NOMO-1 treated with DMSO at 0.1 percent for 48 hours (cell line): ENCODE data around the gene CYP2R1.
A peak's percentile ranks its signal among the peaks of the same experiment; 100 is the strongest.
"Not testable (repeated sequence)": the region's sequence is repeated elsewhere in the genome, so short reads cannot be mapped to it uniquely, and the experiment has no call there.

Experiments used
- DNase-seq: peaks from one replicate; lab custom pipeline; 2025; ENCODE audit not compliant: unreplicated experiment; lab: John Stamatoyannopoulos, UW

Gene CYP2R1

DNA sequence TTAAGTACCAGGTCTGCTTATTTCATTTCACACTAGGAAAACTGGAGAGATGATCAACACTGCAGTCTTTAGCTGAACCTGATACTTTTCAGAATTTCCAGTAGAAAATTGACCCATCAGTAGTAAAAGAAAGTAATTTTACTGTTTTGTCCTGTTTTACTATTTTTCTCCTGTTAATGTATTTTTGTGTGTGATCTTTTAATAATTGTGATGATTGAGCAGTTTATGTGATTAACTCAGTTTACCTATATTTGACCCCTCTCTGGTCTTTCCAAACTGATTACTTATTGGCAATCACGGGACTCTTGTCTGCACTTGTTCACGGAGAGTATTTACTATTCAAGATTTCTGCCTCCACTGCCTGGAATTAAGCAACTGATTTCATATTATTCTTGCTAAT is 546 bp upstream of the CYP2R1 start:
- no peak for DNase-seq

DNA sequence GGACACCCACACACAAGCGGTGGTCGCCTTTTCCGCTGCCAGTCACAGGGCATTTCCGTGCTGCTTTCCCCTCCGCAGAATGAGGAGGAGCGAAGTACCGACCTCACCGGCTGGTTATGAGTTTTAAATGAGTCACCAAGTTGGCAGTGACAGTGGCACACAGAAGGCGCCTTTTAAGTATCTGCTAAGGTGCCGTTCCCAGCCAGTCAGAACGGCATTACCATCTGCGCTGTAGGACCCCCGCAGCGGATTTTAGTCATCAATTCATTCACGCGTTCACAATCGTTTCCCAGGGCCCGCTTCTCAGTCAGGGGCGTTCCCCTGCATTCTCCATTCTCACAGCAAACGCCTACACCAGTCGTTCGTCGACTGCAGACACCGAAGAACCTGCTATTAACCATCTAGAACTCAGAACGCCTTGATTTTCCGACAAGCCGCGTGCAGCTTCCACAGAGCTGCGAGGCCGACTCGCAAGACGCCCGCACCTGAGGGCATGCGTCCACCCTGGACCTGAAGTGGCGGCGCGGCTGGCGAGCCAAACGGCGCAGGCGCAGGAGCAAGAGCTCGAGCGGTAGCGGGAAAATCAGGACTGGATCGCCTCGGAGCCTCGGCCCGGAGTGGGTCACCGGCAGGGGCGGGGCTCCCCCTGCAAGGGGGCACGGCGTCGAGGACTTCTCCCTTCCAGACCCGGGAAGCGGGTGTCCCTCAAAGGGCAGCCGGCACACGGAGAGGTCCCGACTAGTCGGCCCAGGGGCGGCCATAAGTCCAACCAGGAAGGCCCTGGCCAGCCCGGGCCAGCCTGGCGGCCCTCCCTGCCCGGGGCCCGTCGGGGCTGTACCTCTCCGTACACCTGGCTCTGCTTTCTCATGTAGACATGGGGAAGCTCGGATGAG is 642 bp downstream of the CYP2R1 start:
- peak; percentile 83 for DNase-seq

DNA sequence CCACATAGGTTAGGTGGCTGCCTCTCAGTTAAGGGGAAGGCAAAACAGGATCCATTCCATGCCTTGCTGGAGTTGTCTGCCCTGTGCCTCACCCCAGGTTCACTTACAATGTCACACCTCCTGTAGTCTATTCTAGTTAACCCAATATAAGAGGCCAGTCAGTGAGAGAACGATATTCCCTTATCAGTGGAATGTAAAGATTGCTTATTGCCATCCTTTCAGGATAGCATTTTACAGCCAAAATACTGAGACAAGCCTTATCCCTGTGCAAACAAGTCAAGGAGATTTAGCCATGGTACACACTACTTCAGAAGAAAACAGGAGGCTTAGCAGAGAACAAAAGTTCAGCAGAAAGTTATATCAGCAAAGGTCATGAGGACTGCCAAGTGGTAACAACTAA is 5.5 kb downstream of the CYP2R1 start:
- no peak for DNase-seq

DNA sequence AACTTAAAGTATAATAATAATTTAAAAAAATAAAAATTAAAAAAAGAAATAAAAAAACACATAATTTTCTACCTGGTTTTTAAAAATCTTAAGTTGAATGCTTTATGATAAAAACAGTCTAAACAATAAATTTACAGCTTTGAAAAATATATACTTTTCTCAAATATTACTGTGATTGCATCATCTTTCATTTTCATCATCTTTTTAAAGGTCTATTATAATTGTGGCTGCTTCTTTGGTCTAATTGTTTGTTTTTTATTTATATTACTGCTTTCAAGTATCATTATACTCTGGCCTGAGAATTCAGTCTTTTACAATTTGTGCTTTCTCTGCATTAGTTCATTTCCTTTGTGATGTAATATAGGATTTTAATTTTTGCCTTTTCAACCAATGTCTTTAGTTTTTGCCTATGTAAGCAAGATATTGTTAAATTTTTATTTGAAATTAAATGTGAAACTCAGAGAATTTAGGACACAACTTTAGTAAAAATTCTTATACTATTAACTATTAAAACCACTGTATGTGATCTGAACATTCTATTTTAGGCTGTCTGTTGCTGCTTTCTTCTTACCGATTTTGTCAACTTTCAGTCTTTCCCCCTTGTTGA is 7.3 kb downstream of the CYP2R1 start:
- DNase-seq = no peak

DNA sequence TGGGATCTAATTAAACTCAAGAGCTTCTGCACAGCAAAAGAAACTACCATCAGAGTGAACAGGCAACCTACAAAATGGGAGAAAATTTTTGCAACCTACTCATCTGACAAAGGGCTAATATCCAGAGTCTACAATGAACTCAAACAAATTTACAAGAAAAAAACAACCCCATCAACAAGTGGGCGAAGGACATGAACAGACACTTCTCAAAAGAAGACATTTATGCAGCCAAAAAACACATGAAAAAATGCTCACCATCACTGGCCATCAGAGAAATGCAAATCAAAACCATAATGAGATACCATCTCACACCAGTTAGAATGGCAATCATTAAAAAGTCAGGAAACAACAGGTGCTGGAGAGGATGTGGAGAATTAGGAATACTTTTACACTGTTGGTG is 8.3 kb downstream of the CYP2R1 start:
- not testable (repeated sequence) for DNase-seq

DNA sequence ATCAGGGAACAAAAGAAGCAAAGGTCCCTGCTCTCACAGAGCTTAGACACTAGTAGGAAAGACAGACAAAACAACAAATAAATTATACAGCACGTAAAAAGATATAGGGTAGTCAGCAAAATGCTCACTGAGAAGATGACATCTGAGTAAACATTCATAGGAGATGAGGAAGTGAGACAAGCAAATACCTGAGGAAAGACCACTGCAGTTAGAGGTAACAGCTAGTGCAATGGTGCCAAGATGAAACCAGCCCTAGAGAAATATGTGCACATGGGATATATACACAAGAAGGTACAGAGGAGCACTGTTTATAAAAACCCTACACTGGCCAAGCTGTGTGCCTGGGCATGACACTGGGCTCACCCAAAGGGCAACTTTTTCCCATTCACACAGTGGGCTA is 9.8 kb downstream of the CYP2R1 start:
- DNase-seq = no peak

DNA sequence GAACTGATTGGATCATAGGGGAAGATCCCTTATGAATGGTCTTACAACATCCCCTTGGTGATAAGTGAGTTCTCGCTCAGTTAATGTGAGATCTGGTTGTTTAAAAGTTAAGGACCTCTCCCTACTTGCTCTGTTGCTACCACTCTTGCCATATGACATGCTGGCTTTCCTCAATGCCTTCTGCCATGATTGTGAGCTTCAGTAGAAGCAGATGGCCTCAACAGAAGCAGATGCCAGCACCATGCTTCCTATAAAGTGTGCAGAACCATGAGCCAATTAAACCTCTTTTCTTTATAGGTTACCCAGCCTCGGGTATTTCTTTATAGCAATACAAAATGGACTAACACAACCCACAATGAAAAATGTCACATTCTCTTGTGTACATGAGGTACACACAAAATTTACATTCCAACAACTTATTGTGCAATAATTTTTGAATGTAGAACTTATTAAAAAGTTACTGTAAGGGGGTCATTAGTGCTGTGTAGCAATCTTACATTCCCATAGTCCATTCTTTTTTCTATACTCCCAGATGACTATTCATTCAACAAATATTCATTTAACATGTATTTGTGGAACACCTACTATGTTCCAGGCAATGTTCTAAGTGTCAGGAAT is 10.3 kb downstream of the CYP2R1 start:
- no peak for DNase-seq

DNA sequence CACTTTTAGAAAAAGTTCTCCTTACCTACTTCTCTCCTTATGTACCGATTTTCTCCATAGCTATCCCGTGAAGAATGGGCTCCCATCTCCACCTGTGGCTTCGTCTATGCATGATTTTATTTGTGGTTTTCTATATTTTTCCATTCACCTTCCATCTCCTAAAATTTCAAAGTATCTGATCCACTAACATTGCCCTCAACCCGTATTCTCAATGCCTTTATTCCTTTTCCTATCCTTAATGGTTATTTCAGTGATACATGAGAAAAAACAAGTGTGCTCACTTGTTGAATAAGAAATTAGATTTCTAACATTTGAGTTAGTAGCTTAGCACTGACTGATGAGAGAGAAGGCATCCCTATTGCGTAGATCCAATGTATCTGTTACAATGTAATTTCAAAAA is 16.9 kb downstream of the CYP2R1 start:
- DNase-seq = no peak

DNA sequence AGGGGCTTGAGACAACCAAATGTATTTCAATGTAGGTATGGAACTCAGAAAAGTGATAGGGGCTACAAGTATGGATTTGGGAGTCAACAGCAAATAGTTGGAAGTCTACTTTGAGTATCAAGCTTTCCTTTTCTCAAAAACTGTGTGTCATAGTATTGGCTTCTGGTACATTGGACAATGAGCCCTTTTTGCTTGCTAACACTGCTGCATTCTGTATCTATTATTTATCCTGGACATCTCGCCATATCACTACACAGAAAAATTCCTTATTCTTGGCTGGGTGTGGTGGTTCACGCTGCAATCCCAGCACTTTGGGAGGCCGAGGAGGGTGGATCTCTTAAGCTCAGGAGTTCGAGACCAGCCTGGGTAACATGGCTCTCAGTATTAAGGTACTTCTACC is 18.4 kb downstream of the CYP2R1 start:
- DNase-seq = no peak

DNA sequence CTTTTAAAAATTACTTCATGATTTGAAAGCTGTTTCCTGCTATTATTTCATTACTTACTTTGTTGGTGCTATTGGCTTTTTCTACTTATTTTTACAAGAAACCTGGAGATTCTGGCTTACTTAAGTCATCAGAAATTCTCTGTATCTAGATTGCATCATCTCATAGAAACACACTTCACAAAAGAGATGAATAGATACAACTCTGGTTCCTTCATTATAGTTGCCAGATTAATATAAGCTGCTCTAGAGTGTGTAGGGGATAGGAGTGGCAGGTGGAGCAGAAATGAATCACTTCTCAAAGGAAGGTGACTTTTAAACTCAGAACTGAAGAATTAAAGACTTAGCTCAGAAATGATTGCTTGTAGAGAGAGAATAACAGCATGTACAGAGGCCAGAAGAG is 20.0 kb downstream of the CYP2R1 start:
- DNase-seq = no peak

DNA sequence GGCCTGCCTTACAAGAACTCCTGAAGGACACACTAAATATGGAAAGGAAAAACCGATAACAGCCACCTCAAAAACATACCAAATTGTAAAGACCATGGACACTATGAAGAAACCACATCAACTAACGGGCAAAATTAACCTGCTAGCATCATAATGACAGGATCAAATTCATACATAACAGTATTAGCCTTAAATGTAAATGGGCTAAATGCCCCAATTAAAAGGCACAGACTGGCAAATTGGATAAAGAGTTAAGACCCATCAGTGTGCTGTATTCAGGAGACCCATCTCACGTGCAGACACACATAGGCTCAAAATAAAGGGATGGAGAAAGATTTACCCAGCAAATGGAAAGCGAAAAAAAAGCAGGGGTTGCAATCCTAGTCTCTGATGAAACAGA is 28.3 kb downstream of the CYP2R1 start:
- not testable (repeated sequence) for DNase-seq

DNA sequence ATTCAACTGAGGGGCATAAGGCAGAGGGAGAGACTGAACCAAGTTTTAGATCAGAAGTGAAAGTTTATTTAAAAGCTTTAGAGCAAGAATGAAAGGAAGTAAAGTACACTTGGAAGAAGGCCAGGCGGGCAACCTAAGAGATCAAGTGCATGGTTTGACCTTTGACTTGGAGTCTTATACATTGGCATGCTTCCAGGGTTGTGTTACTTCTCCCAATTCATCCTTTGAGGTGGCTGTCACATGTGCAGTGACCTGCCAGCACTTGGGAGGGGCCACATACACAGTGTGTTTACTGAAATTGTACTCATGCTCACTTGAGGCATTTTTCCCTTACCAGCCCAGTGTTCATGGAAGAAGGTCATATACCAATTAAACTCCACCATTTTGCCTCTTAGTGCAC is 30.4 kb downstream of the CYP2R1 start:
- no peak for DNase-seq

DNA sequence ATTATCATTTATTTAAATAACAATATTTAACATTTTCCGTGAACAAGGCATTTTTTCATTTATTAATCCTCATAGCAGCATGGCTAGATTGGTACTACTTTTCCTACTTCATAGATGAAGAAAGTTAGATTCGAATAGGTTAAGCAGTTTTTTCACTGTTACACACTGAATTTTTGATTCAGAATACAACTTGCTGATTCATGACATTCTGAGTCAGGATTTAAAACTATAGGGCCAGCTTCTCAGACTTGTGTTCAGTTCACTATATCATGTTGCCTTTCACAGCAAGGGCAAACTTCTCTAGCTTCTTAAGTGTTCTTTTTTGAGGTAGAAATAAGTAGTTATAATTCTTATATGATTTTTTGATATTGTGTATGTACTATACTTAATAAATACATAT is 31.5 kb downstream of the CYP2R1 start:
- DNase-seq = no peak

DNA sequence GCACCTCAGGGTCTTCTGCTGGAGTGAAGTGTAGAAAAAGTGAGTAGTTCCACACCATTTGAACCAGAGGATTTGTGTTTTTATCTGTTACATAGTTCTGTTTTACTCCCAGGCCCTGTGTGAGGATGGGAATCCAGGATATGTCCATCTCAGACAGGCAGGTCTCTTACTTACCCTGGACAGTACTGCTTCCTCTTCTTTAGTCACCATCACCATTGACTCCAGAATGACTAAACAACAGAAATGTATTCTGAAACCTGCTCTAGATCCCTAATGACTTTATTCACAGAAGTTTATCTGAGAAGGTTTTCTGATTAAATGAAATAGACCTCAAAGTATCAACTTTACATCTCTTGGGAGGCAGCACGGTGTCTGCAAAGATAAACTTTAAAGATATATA is 33.6 kb downstream of the CYP2R1 start:
- DNase-seq = no peak

DNA sequence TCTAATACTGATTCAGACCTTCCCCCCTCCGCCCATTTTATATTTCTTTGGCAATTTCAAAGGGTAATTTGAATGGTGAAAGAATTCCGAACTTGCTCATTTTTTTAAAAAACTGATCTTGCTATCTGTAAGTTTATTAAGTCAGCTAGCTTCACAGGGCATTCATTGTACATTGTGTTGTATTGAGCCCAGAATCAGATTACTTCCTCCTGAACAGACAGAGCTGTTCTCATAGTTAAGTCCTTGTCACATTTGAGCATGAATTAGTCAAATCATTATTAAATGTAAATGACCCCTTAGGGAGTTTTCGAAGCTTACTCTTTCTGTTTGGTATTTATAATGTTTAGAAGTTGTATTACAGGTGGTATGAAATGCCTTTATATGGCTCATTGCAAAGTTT is 34.4 kb downstream of the CYP2R1 start:
- DNase-seq = no peak

DNA sequence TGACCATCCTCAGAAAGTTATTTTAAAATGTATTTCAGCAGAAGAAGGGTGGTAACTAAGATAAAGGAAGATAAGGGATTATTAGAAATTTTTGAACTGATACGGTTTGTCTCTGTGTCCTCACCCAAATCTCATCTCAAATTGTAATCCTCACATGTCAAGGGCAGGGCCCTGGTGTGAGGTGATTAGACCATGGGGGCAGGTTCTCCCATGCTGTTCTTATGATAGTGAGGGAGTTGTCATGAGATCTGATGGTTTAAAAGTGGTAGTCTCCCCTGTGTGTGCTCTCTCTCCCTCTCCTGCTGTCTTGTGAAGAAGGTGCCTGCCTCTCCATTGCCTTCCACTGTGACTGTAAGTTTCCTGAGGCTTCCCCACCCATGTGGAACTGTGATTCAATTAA is 36.1 kb downstream of the CYP2R1 start:
- no peak for DNase-seq

DNA sequence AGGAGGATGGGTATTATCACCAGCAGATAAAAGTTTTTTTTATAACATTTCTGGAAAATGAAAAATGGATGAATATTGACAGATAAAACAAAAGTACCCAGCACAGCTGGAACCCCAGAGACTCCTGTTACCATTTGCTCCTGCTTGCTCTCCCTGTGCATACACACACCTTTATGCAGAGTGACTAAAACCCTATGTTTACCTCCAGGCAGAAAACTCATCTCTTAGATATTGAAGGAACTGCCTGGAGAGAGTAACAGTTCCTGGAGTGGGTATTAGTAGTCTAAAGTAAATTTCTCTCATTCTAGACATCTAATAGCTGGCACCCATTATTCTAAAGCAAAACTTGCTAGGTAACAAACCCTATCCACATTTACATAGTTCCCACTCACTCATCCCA is 38.0 kb downstream of the CYP2R1 start:
- no peak for DNase-seq

DNA sequence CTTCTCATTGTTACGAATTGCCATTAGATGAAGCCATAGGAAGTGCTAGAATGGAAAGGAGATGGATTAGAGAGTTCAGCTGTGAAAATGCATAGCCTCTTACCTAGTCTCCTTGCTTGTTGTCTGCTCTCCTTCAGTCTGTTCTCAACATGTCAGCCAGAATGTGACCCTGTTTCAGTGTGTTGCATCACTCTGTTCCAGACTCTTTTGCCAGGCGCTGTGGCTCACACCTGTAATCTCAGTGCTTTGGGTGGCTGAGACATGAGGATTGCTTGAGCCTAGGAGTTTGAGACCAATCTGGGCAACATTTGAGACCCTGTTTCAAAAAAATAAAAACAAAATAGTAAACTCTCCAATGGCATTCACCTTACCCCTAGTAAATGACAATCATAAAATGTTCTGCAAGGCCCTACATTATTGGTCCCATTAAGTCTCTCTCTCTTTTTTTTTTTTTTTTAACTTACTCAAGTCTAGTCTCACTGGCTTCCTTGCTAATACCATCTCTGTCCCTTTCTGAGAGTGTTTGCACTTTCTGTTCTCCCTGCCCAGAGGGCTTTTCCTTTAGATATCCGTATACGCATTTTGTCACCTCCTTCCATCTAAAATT is 39.4 kb downstream of the CYP2R1 start:
- no peak for DNase-seq

DNA sequence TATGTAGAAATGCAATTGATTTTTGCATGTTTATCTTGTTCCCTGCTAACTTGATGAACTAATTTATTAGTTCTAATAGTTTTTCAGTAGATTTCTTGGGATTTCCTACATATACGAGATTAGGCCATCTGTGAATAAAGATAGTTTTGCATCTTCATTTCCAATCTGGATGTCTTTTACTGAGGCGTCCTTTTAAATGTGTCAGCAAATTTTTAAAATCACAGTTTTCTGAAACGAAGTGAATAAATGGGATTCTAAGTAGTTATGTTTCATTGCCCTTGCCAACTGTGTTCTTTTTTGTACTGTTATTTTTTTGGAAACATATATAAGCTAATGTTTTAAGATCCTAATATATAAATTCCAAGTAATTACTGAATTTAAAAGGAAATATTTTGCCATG is 50.0 kb downstream of the CYP2R1 start:
- no peak for DNase-seq

DNA sequence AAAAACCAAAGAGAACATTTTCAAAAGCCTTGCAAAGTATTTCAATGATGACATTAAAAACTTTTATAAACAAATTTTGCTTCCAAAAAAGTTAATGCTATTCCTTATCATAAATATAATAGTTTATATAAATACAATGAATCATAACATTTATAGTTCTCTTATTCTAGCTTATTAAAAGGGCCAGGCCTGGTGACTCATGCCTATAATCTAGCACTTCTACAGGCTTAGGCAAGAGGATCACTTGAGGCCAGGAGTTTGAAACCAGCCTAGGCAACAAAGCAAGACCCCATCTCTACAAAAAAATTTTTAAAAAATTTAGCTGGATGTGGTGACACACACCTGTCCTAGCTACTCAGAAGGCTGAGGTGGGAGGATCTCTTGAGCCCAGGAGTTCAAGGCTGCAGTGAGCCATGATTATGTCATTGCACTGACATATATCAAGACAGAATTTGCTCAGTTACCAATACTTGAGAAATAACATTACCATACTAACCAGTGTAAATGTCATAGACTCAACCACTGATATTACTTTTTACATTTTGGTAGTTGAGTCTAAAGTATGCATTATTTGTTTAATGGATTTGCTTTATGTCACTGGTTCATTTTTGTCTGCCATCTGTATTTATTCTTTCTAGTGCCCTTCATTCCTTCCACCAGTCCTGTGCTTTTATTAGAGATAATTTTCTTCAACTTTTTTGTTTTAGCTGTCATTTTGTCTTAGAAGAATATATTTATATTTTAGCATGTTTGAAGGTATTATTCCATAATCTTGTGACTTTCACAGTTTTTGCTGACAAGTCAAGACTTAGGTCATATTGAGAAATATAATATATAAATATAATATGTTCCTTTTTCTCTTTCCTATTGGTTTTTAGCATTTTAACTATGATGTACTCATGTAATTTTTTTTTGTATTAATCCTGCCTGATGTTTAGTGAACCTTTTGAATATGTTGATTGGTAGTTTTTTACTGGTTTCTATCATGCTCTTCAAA is 56.2 kb downstream of the CYP2R1 start:
- no peak for DNase-seq
